ENCODE data around the gene MICAL2. TPM values are rescaled to one million over a fixed set of nuclear protein-coding genes. Genes with fewer than 3 reads are reported as not detected.

MICAL2 gene
- total and polyA plus RNA-seq, 2 donors (not counting 1 experiment from before 2014, with no cell fraction given): 0.32 to 0.40 TPM

DNA sequence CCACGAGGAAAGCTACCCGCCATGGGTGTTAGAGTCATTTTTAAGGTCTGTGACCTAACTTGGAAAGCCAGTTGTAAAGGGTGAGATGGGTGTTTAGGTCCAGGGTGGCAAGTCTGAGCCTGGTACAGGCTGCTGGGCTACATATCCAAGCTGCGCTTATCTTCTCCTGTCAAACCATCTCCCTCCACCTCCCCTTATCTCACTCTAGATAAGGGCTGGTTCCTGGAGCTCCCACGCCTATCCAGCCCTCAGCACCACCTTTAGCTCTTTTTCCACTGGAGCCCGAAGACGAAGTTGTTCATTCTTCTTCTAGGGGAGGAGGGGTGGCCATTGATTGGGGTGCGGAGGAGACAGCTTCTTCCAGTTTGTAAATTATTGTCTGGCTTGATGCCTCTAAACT lies 48.5 kb downstream of the MICAL2 start:
- Histone ChIP-seq H3K79me2 (ENCODE audit: control insufficient read depth, insufficient read depth, low read length) (no peaks in the 10 kb centered on the region), H3K9ac (ENCODE audit: low read length) (no peak overlapping the region), H3K27ac (ENCODE audit: low read length in 2 of 2) (no peak overlapping the region), H3K9me3 (ENCODE audit: control extremely low read depth in 1 of 3, control insufficient read depth in 2 of 3, insufficient read depth in 1 of 3, low read length in 2 of 3) (no peaks in the 10 kb centered on the region), H3K4me3 (ENCODE audit: control extremely low read depth in 1 of 5, extremely low read depth in 1 of 5, insufficient read depth in 1 of 5, low read depth in 2 of 5, low read length in 4 of 5) (no peak overlapping the region), H3K36me3 (replicated peaks in 1 of 2; ENCODE audit: control extremely low read depth in 1 of 2, control insufficient read depth in 1 of 2, extremely low read depth in 1 of 2, insufficient read depth in 2 of 2, low read length in 1 of 2) (no peaks in the 10 kb centered on the region), H4K20me1 (ENCODE audit: control insufficient read depth, insufficient read depth, low read length, poor library complexity, severe bottlenecking) (no peaks in the 10 kb centered on the region), H3K4me1 (ENCODE audit: control insufficient read depth in 2 of 2, insufficient read depth in 2 of 2, low read length in 2 of 2) (no peaks in the 10 kb centered on the region), H3K4me2 (replicated peaks; ENCODE audit: low read depth, low read length, poor library complexity, severe bottlenecking) (no peak overlapping the region), H3K27me3 (replicated peaks in 1 of 4; ENCODE audit: control extremely low read depth in 1 of 4, control insufficient read depth in 3 of 4, insufficient read depth in 4 of 4, low read length in 3 of 4) (no peaks in the 10 kb centered on the region), H2AFZ (ENCODE audit: insufficient read depth, low read depth, low read length, poor library complexity, severe bottlenecking) (no peak overlapping the region)
- Mint-ChIP-seq H3K4me1 (no peaks in the 10 kb centered on the region), H3K27ac (no peak overlapping the region), H3K27me3 (peaks cover 4% of the 10 kb centered on the region), H3K9me3 (ENCODE audit: insufficient read depth) (no peaks in the 10 kb centered on the region), H3K4me3 (no peak overlapping the region)
- no peak for ATAC-seq (ENCODE audit: low read depth)
- intact Hi-C loops (cut with micrococcal nuclease): no loop called here
- WGBS (ENCODE audit: insufficient coverage): 94% methylated on average over 2 of the region's 7 CpGs
- TF ChIP-seq, protein P1, sequence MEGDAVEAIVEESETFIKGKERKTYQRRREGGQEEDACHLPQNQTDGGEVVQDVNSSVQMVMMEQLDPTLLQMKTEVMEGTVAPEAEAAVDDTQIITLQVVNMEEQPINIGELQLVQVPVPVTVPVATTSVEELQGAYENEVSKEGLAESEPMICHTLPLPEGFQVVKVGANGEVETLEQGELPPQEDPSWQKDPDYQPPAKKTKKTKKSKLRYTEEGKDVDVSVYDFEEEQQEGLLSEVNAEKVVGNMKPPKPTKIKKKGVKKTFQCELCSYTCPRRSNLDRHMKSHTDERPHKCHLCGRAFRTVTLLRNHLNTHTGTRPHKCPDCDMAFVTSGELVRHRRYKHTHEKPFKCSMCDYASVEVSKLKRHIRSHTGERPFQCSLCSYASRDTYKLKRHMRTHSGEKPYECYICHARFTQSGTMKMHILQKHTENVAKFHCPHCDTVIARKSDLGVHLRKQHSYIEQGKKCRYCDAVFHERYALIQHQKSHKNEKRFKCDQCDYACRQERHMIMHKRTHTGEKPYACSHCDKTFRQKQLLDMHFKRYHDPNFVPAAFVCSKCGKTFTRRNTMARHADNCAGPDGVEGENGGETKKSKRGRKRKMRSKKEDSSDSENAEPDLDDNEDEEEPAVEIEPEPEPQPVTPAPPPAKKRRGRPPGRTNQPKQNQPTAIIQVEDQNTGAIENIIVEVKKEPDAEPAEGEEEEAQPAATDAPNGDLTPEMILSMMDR (IDR thresholded peaks at IDR 0.05): no peak
- TF ChIP-seq EZH2 (IDR thresholded peaks at IDR 0.05; ENCODE audit: borderline replicate concordance, insufficient read depth, low read depth, low read length, poor library complexity, severe bottlenecking): no peak
- no peak for DNase-seq
- ChIA-PET CTCF (no interaction called here), POLR2A (no interaction called here)

DNA sequence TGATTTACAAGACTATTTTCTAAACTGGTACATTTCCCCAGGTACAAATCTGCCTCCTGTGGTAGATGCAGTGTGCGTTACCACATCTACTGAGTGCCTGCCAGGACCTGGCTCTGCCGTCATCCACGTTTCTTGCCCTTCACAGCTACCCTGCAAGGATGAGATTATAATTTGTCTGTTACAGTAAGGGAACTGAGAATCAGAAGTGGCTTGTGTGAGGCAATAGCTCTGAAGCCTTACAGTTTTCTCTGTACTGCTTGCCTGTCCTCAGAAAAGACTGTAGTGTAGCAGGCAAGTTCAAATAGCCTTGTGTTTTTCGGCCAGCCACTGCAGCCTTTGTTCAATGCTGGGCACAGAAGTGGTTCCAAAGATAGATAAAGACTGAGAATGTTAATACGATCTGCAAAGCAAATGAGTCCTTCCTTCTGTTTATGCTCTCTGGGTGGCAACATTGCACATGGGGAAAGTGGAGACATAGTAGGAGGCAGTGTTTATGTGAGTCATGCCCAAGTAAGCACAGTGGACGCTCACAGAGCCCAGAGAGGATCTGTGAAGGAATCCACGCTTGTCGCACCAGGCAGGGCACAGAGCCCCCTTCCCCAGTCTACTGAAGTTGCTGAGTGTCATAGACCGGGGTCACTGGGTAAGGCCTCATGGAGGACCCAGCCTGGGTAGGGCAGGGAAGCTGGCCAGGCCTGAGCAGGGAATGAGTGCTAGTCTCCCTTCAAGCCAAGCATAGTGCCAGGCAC lies 49.1 kb downstream of the MICAL2 start:
- H3K27me3 ChIP-seq (replicated peaks in 1 of 4; ENCODE audit: control extremely low read depth in 1 of 4, control insufficient read depth in 3 of 4, insufficient read depth in 4 of 4, low read length in 3 of 4): no peaks in the 10 kb centered on the region
- H3K4me3 ChIP-seq (ENCODE audit: control extremely low read depth in 1 of 5, extremely low read depth in 1 of 5, insufficient read depth in 1 of 5, low read depth in 2 of 5, low read length in 4 of 5): no peak overlapping the region
- H3K27ac ChIP-seq (ENCODE audit: low read length in 2 of 2): no peak overlapping the region
- Mint-ChIP-seq H3K27me3 (peaks cover 4% of the 10 kb centered on the region), H3K4me1 (no peaks in the 10 kb centered on the region), H3K9me3 (ENCODE audit: insufficient read depth) (no peaks in the 10 kb centered on the region), H3K27ac (no peak overlapping the region), H3K4me3 (no peak overlapping the region)
- no peak for DNase-seq
- no peak overlapping the region for H3K9ac ChIP-seq (ENCODE audit: low read length)
- ChIA-PET CTCF (no interaction called here), POLR2A (no interaction called here)
- no peaks in the 10 kb centered on the region for H3K36me3 ChIP-seq (replicated peaks in 1 of 2; ENCODE audit: control extremely low read depth in 1 of 2, control insufficient read depth in 1 of 2, extremely low read depth in 1 of 2, insufficient read depth in 2 of 2, low read length in 1 of 2)
- H3K4me1 ChIP-seq (ENCODE audit: control insufficient read depth in 2 of 2, insufficient read depth in 2 of 2, low read length in 2 of 2): no peaks in the 10 kb centered on the region
- H3K4me2 ChIP-seq (replicated peaks; ENCODE audit: low read depth, low read length, poor library complexity, severe bottlenecking): no peak overlapping the region
- TF ChIP-seq EZH2 (IDR thresholded peaks at IDR 0.05; ENCODE audit: borderline replicate concordance, insufficient read depth, low read depth, low read length, poor library complexity, severe bottlenecking): no peak
- TF ChIP-seq, protein P1 (IDR thresholded peaks at IDR 0.05): no peak
- 93% methylated on average over 7 of the region's 9 CpGs for WGBS (ENCODE audit: insufficient coverage)
- no peaks in the 10 kb centered on the region for H3K79me2 ChIP-seq (ENCODE audit: control insufficient read depth, insufficient read depth, low read length)
- no peak overlapping the region for H2AFZ ChIP-seq (ENCODE audit: insufficient read depth, low read depth, low read length, poor library complexity, severe bottlenecking)
- no peaks in the 10 kb centered on the region for H3K9me3 ChIP-seq (ENCODE audit: control extremely low read depth in 1 of 3, control insufficient read depth in 2 of 3, insufficient read depth in 1 of 3, low read length in 2 of 3)
- intact Hi-C loops (cut with micrococcal nuclease): no loop called here
- H4K20me1 ChIP-seq (ENCODE audit: control insufficient read depth, insufficient read depth, low read length, poor library complexity, severe bottlenecking): no peaks in the 10 kb centered on the region
- ATAC-seq (ENCODE audit: low read depth): no peak

All from B cell (primary cell).